T-helper 1 cell treated with Interleukin-12 subunit alpha and Interleukin-12 subunit beta and Interleukin-4 antibody, amounts not matched to agents 30 μg/mL and 1 μg/mL, for 36 hours (primary cell): Measurements from ENCODE around the gene MUC5B.
"Not testable (repeated sequence)": the region's sequence is repeated elsewhere in the genome, so short reads cannot be mapped to it uniquely, and the experiment has no call there.

ENCODE experiments used
- H3K27ac Mint-ChIP-seq: one replicate; pipeline ENCODE4 v1.8.0; 2021; ENCODE audit warnings: mild to moderate bottlenecking, mixed read lengths
- H3K27me3 Mint-ChIP-seq: one replicate; pipeline ENCODE4 v1.8.0; 2021; ENCODE audit warnings: low read depth, mixed read lengths
- H3K36me3 Mint-ChIP-seq: one replicate; pipeline ENCODE4 v1.8.0; 2021; ENCODE audit warnings: low read depth, mixed read lengths
- H3K4me1 Mint-ChIP-seq: one replicate; pipeline ENCODE4 v1.8.0; 2021; ENCODE audit warnings: low read depth, mixed read lengths
- H3K4me3 Mint-ChIP-seq: one replicate; pipeline ENCODE4 v1.8.0; 2021; ENCODE audit warnings: mild to moderate bottlenecking, moderate library complexity, mixed read lengths
- H3K9me3 Mint-ChIP-seq: one replicate; pipeline ENCODE4 v1.8.0; 2021; ENCODE audit warnings: mixed read lengths

MUC5B gene

GRCh38 chr11:1222491-1223345 is at the start of gene MUC5B:
Gene MUC5B (plus strand): TSS chr11:1223066. CDS start chr11:1223124, 58 bp downstream.
- H3K27me3 Mint-ChIP-seq, result no peaks in the 10 kb centered on the region
- H3K9me3 Mint-ChIP-seq, result no peaks in the 10 kb centered on the region
- no peak within 1 kb of the TSS for H3K27ac Mint-ChIP-seq
- H3K4me1 Mint-ChIP-seq, result no peaks in the 10 kb centered on the region
- no peaks in the 10 kb centered on the region for H3K36me3 Mint-ChIP-seq
- no peak within 1 kb of the TSS for H3K4me3 Mint-ChIP-seq

- H3K9me3 Mint-ChIP-seq, result peaks cover 21% of the 10 kb centered on the region
- H3K27me3 Mint-ChIP-seq, H3K27ac Mint-ChIP-seq, H3K4me1 Mint-ChIP-seq, H3K36me3 Mint-ChIP-seq, H3K4me3 Mint-ChIP-seq: not testable (repeated sequence)
Observed at GRCh38 chr11:1173396-1173795, 49.5 kb upstream of the MUC5B start.

- peaks cover 2% of the 10 kb centered on the region for H3K36me3 Mint-ChIP-seq
- H3K4me3 Mint-ChIP-seq, result no peak overlapping the region
- no peak overlapping the region for H3K27ac Mint-ChIP-seq
- no peaks in the 10 kb centered on the region for H3K4me1 Mint-ChIP-seq
- peaks cover 21% of the 10 kb centered on the region for H3K9me3 Mint-ChIP-seq
- no peaks in the 10 kb centered on the region for H3K27me3 Mint-ChIP-seq
Observed at GRCh38 chr11:1174441-1175370, 48.2 kb upstream of the MUC5B start.

- no peak overlapping the region for H3K4me3 Mint-ChIP-seq
- peaks cover 19% of the 10 kb centered on the region for H3K9me3 Mint-ChIP-seq
- H3K27me3 Mint-ChIP-seq, result no peaks in the 10 kb centered on the region
- no peak overlapping the region for H3K27ac Mint-ChIP-seq
- no peaks in the 10 kb centered on the region for H3K4me1 Mint-ChIP-seq
- peaks cover 2% of the 10 kb centered on the region for H3K36me3 Mint-ChIP-seq
Observed at GRCh38 chr11:1175461-1176223, 47.2 kb upstream of the MUC5B start.

- Mint-ChIP-seq H3K27me3 (no peaks in the 10 kb centered on the region), H3K4me3 (no peak overlapping the region), H3K36me3 (no peaks in the 10 kb centered on the region), H3K9me3 (peaks cover 13% of the 10 kb centered on the region), H3K4me1 (no peaks in the 10 kb centered on the region), H3K27ac (no peak overlapping the region)
Observed at GRCh38 chr11:1176224-1177019, 46.4 kb upstream of the MUC5B start.

- H3K4me3 Mint-ChIP-seq, result no peak overlapping the region
- H3K27me3 Mint-ChIP-seq, result no peaks in the 10 kb centered on the region
- no peaks in the 10 kb centered on the region for H3K4me1 Mint-ChIP-seq
- H3K9me3 Mint-ChIP-seq, result peaks cover 9% of the 10 kb centered on the region
- no peak overlapping the region for H3K27ac Mint-ChIP-seq
- no peaks in the 10 kb centered on the region for H3K36me3 Mint-ChIP-seq
Observed at GRCh38 chr11:1177020-1177770, 45.7 kb upstream of the MUC5B start.

GRCh38 chr11:1177771-1178090 is 45.1 kb upstream of the MUC5B start:
- Mint-ChIP-seq H3K4me3 (no peak overlapping the region), H3K4me1 (no peaks in the 10 kb centered on the region), H3K27me3 (no peaks in the 10 kb centered on the region), H3K9me3 (peaks cover 9% of the 10 kb centered on the region), H3K36me3 (no peaks in the 10 kb centered on the region), H3K27ac (no peak overlapping the region)

GRCh38 chr11:1178201-1178885 is 44.5 kb upstream of the MUC5B start:
- H3K36me3 Mint-ChIP-seq, result no peaks in the 10 kb centered on the region
- H3K4me3 Mint-ChIP-seq, result no peak overlapping the region
- H3K27me3 Mint-ChIP-seq, result no peaks in the 10 kb centered on the region
- no peak overlapping the region for H3K27ac Mint-ChIP-seq
- H3K9me3 Mint-ChIP-seq, result peaks cover 9% of the 10 kb centered on the region
- H3K4me1 Mint-ChIP-seq, result no peaks in the 10 kb centered on the region

GRCh38 chr11:1178906-1179305 is 44.0 kb upstream of the MUC5B start:
- no peaks in the 10 kb centered on the region for H3K36me3 Mint-ChIP-seq
- no peak overlapping the region for H3K4me3 Mint-ChIP-seq
- no peaks in the 10 kb centered on the region for H3K27me3 Mint-ChIP-seq
- H3K4me1 Mint-ChIP-seq, result no peaks in the 10 kb centered on the region
- H3K9me3 Mint-ChIP-seq, result peaks cover 9% of the 10 kb centered on the region
- H3K27ac Mint-ChIP-seq, result no peak overlapping the region

- Mint-ChIP-seq H3K4me1 (no peaks in the 10 kb centered on the region), H3K36me3 (no peaks in the 10 kb centered on the region), H3K9me3 (peaks cover 9% of the 10 kb centered on the region), H3K27me3 (no peaks in the 10 kb centered on the region), H3K27ac (no peak overlapping the region), H3K4me3 (no peak overlapping the region)
Observed at GRCh38 chr11:1179641-1180040, 43.2 kb upstream of the MUC5B start.

- Mint-ChIP-seq H3K27me3 (no peaks in the 10 kb centered on the region), H3K4me1 (no peaks in the 10 kb centered on the region), H3K36me3 (no peaks in the 10 kb centered on the region), H3K27ac (no peak overlapping the region), H3K9me3 (peaks cover 8% of the 10 kb centered on the region), H3K4me3 (no peak overlapping the region)
Observed at GRCh38 chr11:1180171-1180570, 42.7 kb upstream of the MUC5B start.

- Mint-ChIP-seq H3K4me3 (no peak overlapping the region), H3K9me3 (peaks cover under 1% of the 10 kb centered on the region), H3K36me3 (no peaks in the 10 kb centered on the region), H3K27ac (no peak overlapping the region), H3K27me3 (no peaks in the 10 kb centered on the region), H3K4me1 (no peaks in the 10 kb centered on the region)
Observed at GRCh38 chr11:1180947-1181391, 41.9 kb upstream of the MUC5B start.

GRCh38 chr11:1181420-1181819 is 41.4 kb upstream of the MUC5B start:
- H3K36me3 Mint-ChIP-seq, result no peaks in the 10 kb centered on the region
- H3K4me1 Mint-ChIP-seq, result no peaks in the 10 kb centered on the region
- no peaks in the 10 kb centered on the region for H3K9me3 Mint-ChIP-seq
- H3K27me3 Mint-ChIP-seq, result no peaks in the 10 kb centered on the region
- H3K4me3 Mint-ChIP-seq, result no peak overlapping the region
- no peak overlapping the region for H3K27ac Mint-ChIP-seq
